H9 (cell line): ENCODE data around the gene ALPI. TPM values are rescaled to one million over a fixed set of nuclear protein-coding genes. Genes with fewer than 3 reads are reported as not detected.

Experiments used
- DNase-seq: peaks from one replicate; pipeline ENCODE4 v3.0.0-alpha.2; 2017
- H2AFZ ChIP-seq: one replicate; pipeline ENCODE4 v1.6.1; 2013; ENCODE audit warnings: mild to moderate bottlenecking, low read length, control low read depth, moderate library complexity
- H2AK5ac ChIP-seq: 2 replicates; pipeline ENCODE4 v1.6.1; 2013; ENCODE audit warnings: low read length, control low read depth, mixed read lengths; ENCODE audit not compliant: insufficient read length
- H2BK120ac ChIP-seq: one replicate; pipeline ENCODE4 v1.6.1; 2013; ENCODE audit warnings: low read depth, mild to moderate bottlenecking, low read length, control low read depth, inconsistent platforms; ENCODE audit not compliant: poor library complexity, severe bottlenecking
- H2BK12ac ChIP-seq: 2 replicates; pipeline ENCODE4 v1.6.1; 2013; ENCODE audit warnings: low read length, control low read depth, mixed read lengths, low read depth; ENCODE audit not compliant: insufficient read length
- H2BK15ac ChIP-seq: 2 replicates; pipeline ENCODE4 v1.6.1; 2013; ENCODE audit warnings: low read depth, low read length, control low read depth
- H2BK20ac ChIP-seq: one replicate; pipeline ENCODE4 v1.6.1; 2013; ENCODE audit warnings: low read depth, mild to moderate bottlenecking, low read length, control low read depth, inconsistent platforms; ENCODE audit not compliant: poor library complexity, severe bottlenecking
- H2BK5ac ChIP-seq: 2 replicates; pipeline ENCODE4 v1.6.1; 2013; ENCODE audit warnings: low read length, control low read depth, mixed read lengths; ENCODE audit not compliant: insufficient read length
- H3K14ac ChIP-seq: 2 replicates; pipeline ENCODE4 v1.6.1; 2013; ENCODE audit warnings: low read length, control low read depth; ENCODE audit not compliant: insufficient read depth
- H3K18ac ChIP-seq: 2 replicates; pipeline ENCODE4 v1.6.1; 2013; ENCODE audit warnings: low read depth, mild to moderate bottlenecking, mixed read lengths, low read length, control low read depth; ENCODE audit not compliant: insufficient read length
- H3K23ac ChIP-seq: 2 replicates; pipeline ENCODE4 v1.6.1; 2013; ENCODE audit warnings: low read length, control low read depth, mixed read lengths, low read depth; ENCODE audit not compliant: insufficient read length
- H3K23me2 ChIP-seq: 2 replicates; pipeline ENCODE4 v1.6.1; 2013; ENCODE audit warnings: low read depth, mild to moderate bottlenecking, mixed read lengths, low read length, control low read depth; ENCODE audit not compliant: insufficient read length, poor library complexity, severe bottlenecking
- H3K27ac ChIP-seq: 2 replicates; pipeline ENCODE4 v1.5.1; 2013; ENCODE audit warnings: low read length, control low read depth, mixed read lengths, low read depth; ENCODE audit not compliant: insufficient read length
- H3K27me3 ChIP-seq: 2 replicates; pipeline ENCODE4 v1.6.1; 2013; ENCODE audit warnings: low read length, control low read depth, inconsistent platforms; ENCODE audit not compliant: insufficient read depth
- H3K4ac ChIP-seq: 2 replicates; pipeline ENCODE4 v1.6.1; 2013; ENCODE audit warnings: low read depth, mild to moderate bottlenecking, control low read depth, inconsistent platforms, low read length, moderate library complexity
- H3K4me1 ChIP-seq: 2 replicates; pipeline ENCODE4 v1.6.1; 2013; ENCODE audit warnings: low read length, control low read depth, inconsistent platforms; ENCODE audit not compliant: insufficient read depth
- H3K4me2 ChIP-seq: 2 replicates; pipeline ENCODE4 v1.6.1; 2013; ENCODE audit warnings: low read length, control low read depth, mixed read lengths; ENCODE audit not compliant: insufficient read length, insufficient read depth
- H3K56ac ChIP-seq: 2 replicates; pipeline ENCODE4 v1.6.1; 2013; ENCODE audit warnings: low read depth, mild to moderate bottlenecking, mixed read lengths, low read length, control low read depth; ENCODE audit not compliant: insufficient read length
- H3K79me1 ChIP-seq: 2 replicates; pipeline ENCODE4 v1.6.1; 2013; ENCODE audit warnings: low read depth, mild to moderate bottlenecking, moderate library complexity, low read length, control low read depth, inconsistent platforms; ENCODE audit not compliant: insufficient read depth, poor library complexity, severe bottlenecking
- H3K79me2 ChIP-seq: 2 replicates; pipeline ENCODE4 v1.6.1; 2013; ENCODE audit warnings: low read length, control low read depth, inconsistent platforms; ENCODE audit not compliant: insufficient read depth
- H3K9ac ChIP-seq: 2 replicates; pipeline ENCODE4 v1.6.1; 2013; ENCODE audit warnings: low read length, control low read depth, mixed read lengths; ENCODE audit not compliant: insufficient read length; ENCODE audit errors: extremely low read depth
- H3K9me3 ChIP-seq: one replicate; pipeline ENCODE4 v1.6.1; 2013; ENCODE audit warnings: low read depth, low read length, inconsistent platforms; ENCODE audit not compliant: control insufficient read depth
- H3T11ph ChIP-seq: one replicate; pipeline ENCODE4 v1.6.1; 2013; ENCODE audit warnings: mild to moderate bottlenecking, low read length, control low read depth, inconsistent platforms
- H4K20me1 ChIP-seq: one replicate; pipeline ENCODE4 v1.6.1; 2013; ENCODE audit not compliant: control insufficient read depth, insufficient read length, insufficient read depth
- H4K5ac ChIP-seq: 2 replicates; pipeline ENCODE4 v1.6.1; 2013; ENCODE audit warnings: low read depth, mild to moderate bottlenecking, mixed read lengths, low read length, control low read depth; ENCODE audit not compliant: insufficient read length
- H4K8ac ChIP-seq: replicated peaks from 2 replicates; pipeline ENCODE4 v1.6.1; 2013; ENCODE audit warnings: low read length, control low read depth, mixed read lengths, low read depth; ENCODE audit not compliant: insufficient read length
- H4K91ac ChIP-seq: 2 replicates; pipeline ENCODE4 v1.6.1; 2013; ENCODE audit warnings: low read depth, mild to moderate bottlenecking, moderate library complexity, mixed read lengths, low read length, control low read depth; ENCODE audit not compliant: insufficient read length
- H3K27ac Mint-ChIP-seq, 3 experiments: 2 replicates in 2 of 3; 3 replicates in 1 of 3; pipeline ENCODE4 v1.8.0; 2020 to 2021; ENCODE audit warnings: mixed read lengths in 3 of 3, mild to moderate bottlenecking in 1 of 3, moderate library complexity in 1 of 3
- H3K27me3 Mint-ChIP-seq: 2 replicates; pipeline ENCODE4 v1.8.0; 2021; ENCODE audit warnings: low read depth, mild to moderate bottlenecking, moderate library complexity, mixed read lengths
- H3K36me3 Mint-ChIP-seq, 3 experiments: 2 replicates in 2 of 3; 3 replicates in 1 of 3; pipeline ENCODE4 v1.8.0; 2020 to 2021; ENCODE audit warnings: low read depth in 3 of 3, mixed read lengths in 3 of 3; ENCODE audit not compliant: insufficient read depth in 1 of 3
- H3K4me1 Mint-ChIP-seq, 2 experiments: 2 replicates each; pipeline ENCODE4 v1.8.0; 2020; ENCODE audit warnings: mixed read lengths in 2 of 2
- H3K4me3 Mint-ChIP-seq, 2 experiments: 2 replicates in 1 of 2; 3 replicates in 1 of 2; pipeline ENCODE4 v1.8.0; 2020 to 2021; ENCODE audit warnings: mild to moderate bottlenecking in 2 of 2, mixed read lengths in 2 of 2, moderate library complexity in 1 of 2
- H3K9me3 Mint-ChIP-seq, 2 experiments: 2 replicates in 1 of 2; 3 replicates in 1 of 2; pipeline ENCODE4 v1.8.0; 2020; ENCODE audit warnings: mild to moderate bottlenecking in 2 of 2, mixed read lengths in 2 of 2, moderate library complexity in 1 of 2
- CTCF ChIP-seq: fragments of 200-600 bp; sonication (generic); conservative IDR thresholded peaks from 3 replicates; pipeline ENCODE4 v1.8.0; 2021; ENCODE audit warnings: antibody characterized with exemption, mild to moderate bottlenecking
- WGBS: extraction: QIAGEN DNeasy Blood & Tissue Kit; methylation state at CpG from one replicate; pipeline ENCODE4 v1.1.7; 2013; ENCODE audit warnings: missing lambda C conversion rate, low lambda C conversion rate, mixed read lengths; ENCODE audit not compliant: insufficient read length; ENCODE audit errors: extremely low coverage; 5-methylcytosine and 5-hydroxymethylcytosine counted together
- total RNA-seq: library from RNA; stranded (reverse); gene quantifications from 2 replicates; pipeline ENCODE4 v1.2.1, GENCODE V29; 2021

The ALPI gene
- total RNA-seq, 1 experiment from 2014 or later: not detected

- no peak for TF ChIP-seq CTCF
- H3K79me2 ChIP-seq: no peaks in the 10 kb centered on the region
- H2AK5ac ChIP-seq: no peak overlapping the region
- H3K4me1 ChIP-seq: no peaks in the 10 kb centered on the region
- no peak overlapping the region for H2AFZ ChIP-seq
- H3K18ac ChIP-seq: no peak overlapping the region
- no peaks in the 10 kb centered on the region; a peak in 1 of 5 replicates for H3K9me3 Mint-ChIP-seq
- H4K20me1 ChIP-seq: no peaks in the 10 kb centered on the region
- peaks cover 19 to 31% of the 10 kb centered on the region in 2 experiments for H3K4me1 Mint-ChIP-seq
- no peak overlapping the region for H4K8ac ChIP-seq
- H2BK5ac ChIP-seq: no peak overlapping the region
- no peaks in the 10 kb centered on the region; the same call in none of the 2 replicates for H3K27me3 Mint-ChIP-seq
- H3K4ac ChIP-seq: no peak overlapping the region
- WGBS: no CpG with 5 or more reads among the region's 4 CpGs
- H3K27me3 ChIP-seq: no peaks in the 10 kb centered on the region; the same call in 1 of the 2 replicates
- no peak overlapping the region for H3K9ac ChIP-seq
- no peaks in the 10 kb centered on the region for H3K9me3 ChIP-seq
- H3K27ac ChIP-seq: no peak overlapping the region
- H3K23ac ChIP-seq: no peak overlapping the region
- H3K4me2 ChIP-seq: no peak overlapping the region
- no peak overlapping the region for H2BK15ac ChIP-seq
- no peak overlapping the region for H2BK20ac ChIP-seq
- no peak overlapping the region; a peak in 1 of 7 replicates for H3K27ac Mint-ChIP-seq
- no peak overlapping the region for H3T11ph ChIP-seq
- no peak overlapping the region for H3K14ac ChIP-seq
- no peaks in the 10 kb centered on the region for H3K79me1 ChIP-seq
- no peak overlapping the region for H4K91ac ChIP-seq
- no peak overlapping the region for H2BK12ac ChIP-seq
- DNase-seq: no peak
- H4K5ac ChIP-seq: no peak overlapping the region
- no peak overlapping the region for H2BK120ac ChIP-seq
- no peak overlapping the region; a peak in 1 of 5 replicates for H3K4me3 Mint-ChIP-seq
- H3K23me2 ChIP-seq: no peaks in the 10 kb centered on the region
- no peaks in the 10 kb centered on the region; a peak in 1 of 7 replicates for H3K36me3 Mint-ChIP-seq
- no peak overlapping the region for H3K56ac ChIP-seq
Observed at GRCh38 chr2:232435375-232435648, 20.6 kb upstream of the ALPI start.
